ENCODE data around the gene OPCML. TPM values are rescaled to one million over a fixed set of nuclear protein-coding genes. Genes with fewer than 3 reads are reported as not detected.

OPCML gene
- total RNA-seq, 4 donors from 2014 or later: 0.15 TPM; not detected in 3

DNA sequence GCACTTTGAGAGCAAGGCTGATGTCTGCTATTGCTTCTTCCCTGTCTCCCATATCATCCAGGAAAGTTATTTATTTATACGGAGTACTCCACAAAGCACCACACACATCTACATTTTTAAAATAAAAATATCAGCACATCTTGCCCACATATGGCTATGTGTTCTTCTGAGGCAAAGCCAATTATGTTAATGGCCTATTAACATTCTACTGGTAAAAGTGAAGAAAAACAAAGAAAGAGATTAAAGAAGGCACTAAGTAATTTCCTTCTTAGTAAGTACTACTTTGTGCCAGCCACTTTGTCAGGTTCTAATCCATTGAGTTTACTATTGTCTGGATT, 548.7 kb downstream of the OPCML start:
- TF ChIP-seq EP300 (IDR thresholded peaks at IDR 0.05) (no peak), POLR2A (IDR thresholded peaks at IDR 0.05) (no peak), POLR2AphosphoS5 (IDR thresholded peaks at IDR 0.05) (no peak)
- TF ChIP-seq, protein P1, sequence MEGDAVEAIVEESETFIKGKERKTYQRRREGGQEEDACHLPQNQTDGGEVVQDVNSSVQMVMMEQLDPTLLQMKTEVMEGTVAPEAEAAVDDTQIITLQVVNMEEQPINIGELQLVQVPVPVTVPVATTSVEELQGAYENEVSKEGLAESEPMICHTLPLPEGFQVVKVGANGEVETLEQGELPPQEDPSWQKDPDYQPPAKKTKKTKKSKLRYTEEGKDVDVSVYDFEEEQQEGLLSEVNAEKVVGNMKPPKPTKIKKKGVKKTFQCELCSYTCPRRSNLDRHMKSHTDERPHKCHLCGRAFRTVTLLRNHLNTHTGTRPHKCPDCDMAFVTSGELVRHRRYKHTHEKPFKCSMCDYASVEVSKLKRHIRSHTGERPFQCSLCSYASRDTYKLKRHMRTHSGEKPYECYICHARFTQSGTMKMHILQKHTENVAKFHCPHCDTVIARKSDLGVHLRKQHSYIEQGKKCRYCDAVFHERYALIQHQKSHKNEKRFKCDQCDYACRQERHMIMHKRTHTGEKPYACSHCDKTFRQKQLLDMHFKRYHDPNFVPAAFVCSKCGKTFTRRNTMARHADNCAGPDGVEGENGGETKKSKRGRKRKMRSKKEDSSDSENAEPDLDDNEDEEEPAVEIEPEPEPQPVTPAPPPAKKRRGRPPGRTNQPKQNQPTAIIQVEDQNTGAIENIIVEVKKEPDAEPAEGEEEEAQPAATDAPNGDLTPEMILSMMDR (IDR thresholded peaks at IDR 0.05): no peak
- Histone ChIP-seq H3K4me3 (no peak overlapping the region), H3K27ac (no peak overlapping the region), H3K36me3 (no peaks in the 10 kb centered on the region), H3K27me3 (peaks cover 5% of the 10 kb centered on the region), H3K4me1 (no peaks in the 10 kb centered on the region), H3K9me3 (no peaks in the 10 kb centered on the region)
- 71% methylated on average over 1 of the region's 1 CpG for WGBS
- no peak for DNase-seq (ENCODE audit: low spot score in 2 of 2)

DNA sequence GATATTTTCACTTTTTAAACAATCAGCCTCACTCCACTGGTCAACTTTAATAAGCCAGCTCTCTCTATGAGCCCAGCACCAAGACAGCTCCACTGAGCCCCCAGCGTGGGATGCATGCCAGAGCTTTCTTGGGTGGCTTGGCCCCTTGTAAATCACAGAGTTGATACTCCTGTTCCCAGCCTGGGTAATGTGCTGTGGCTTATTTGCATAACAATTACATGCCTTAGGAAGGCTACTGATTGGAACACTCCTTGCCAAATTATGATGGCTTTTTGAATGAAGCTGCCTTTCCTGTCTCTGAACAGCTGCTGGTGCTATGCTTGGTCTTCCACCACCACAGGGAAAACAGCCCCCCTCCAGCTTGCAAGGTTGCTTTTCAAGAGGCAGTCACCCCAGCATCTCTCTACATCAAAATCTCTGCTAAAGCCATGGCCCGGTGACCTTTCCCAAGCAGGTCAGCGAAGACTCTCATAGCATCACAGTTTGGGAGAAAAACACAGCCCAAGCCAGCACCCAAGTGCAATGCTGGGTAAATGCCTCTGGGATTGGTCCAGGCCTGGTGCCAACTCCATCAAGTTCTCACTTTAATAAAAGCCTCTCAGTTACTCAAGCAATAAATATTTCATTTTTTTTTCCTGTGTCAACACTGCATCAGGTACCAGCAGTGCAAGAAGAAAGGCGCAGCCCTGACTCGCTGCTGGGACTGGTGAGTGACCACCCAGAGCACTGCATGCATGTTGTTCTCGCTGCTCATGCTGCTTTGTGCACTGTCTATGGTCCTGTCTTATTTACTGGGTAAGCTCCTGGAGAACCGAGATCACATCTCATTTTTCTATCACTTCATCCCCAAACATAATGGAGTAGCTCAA, 549.3 kb downstream of the OPCML start:
- H3K9me3 ChIP-seq: no peaks in the 10 kb centered on the region
- no peak overlapping the region for H3K4me3 ChIP-seq
- H3K36me3 ChIP-seq: no peaks in the 10 kb centered on the region
- H3K4me1 ChIP-seq: no peaks in the 10 kb centered on the region
- H3K27me3 ChIP-seq: peaks cover 10% of the 10 kb centered on the region
- H3K27ac ChIP-seq: no peak overlapping the region
- TF ChIP-seq, protein P1 (IDR thresholded peaks at IDR 0.05): no peak
- TF ChIP-seq POLR2A (IDR thresholded peaks at IDR 0.05) (no peak), POLR2AphosphoS5 (IDR thresholded peaks at IDR 0.05) (no peak), EP300 (IDR thresholded peaks at IDR 0.05) (no peak)
- DNase-seq (ENCODE audit: low spot score in 2 of 2): no peak
- WGBS: 76% methylated on average over 7 of the region's 7 CpGs

DNA sequence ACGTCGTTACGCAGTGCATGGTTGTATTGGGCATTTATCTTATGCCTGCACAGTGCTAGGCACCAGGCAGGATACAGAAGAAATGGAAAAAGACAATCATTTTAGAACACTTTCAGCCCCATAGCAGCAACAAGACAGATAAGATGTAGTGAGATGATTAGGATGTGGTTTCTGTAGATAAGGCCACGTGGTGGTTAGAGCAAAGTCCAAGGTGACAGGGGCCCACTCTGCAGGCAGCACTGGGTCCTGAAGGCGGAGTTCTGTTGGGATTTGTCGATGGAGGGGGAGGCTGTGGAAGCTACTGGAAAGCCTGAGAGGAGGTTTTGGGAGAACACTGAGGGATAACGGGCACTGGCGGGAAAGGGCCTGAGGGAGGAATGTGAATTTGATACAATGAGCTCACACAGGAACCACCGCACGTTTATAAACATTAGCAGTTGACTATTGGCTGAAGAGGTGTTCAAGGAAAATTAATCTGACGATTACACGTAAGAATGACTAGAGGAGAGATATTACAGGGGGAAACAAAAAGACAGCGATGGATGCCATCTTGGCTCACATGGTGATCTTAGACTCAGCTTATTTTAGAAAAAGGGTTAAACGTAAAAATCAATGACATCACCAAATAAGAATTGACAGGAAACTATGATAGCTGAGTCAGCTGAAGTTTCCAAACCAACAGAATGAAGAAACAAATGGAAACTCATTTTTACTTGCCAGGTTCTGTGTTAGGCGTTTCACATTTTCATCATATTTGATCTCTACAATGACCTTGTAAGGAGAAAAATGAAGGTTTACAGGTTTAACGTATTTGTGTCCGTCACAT, 551.0 kb downstream of the OPCML start:
- Histone ChIP-seq H3K9me3 (no peaks in the 10 kb centered on the region), H3K36me3 (no peaks in the 10 kb centered on the region), H3K27ac (no peak overlapping the region), H3K4me1 (no peaks in the 10 kb centered on the region), H3K4me3 (no peak overlapping the region), H3K27me3 (peaks cover 10% of the 10 kb centered on the region)
- TF ChIP-seq EP300 (IDR thresholded peaks at IDR 0.05) (no peak), POLR2A (IDR thresholded peaks at IDR 0.05) (no peak), POLR2AphosphoS5 (IDR thresholded peaks at IDR 0.05) (no peak)
- TF ChIP-seq, protein P1 (IDR thresholded peaks at IDR 0.05): no peak
- DNase-seq (ENCODE audit: low spot score in 2 of 2): no peak
- 69% methylated on average over 17 of the region's 17 CpGs for WGBS

DNA sequence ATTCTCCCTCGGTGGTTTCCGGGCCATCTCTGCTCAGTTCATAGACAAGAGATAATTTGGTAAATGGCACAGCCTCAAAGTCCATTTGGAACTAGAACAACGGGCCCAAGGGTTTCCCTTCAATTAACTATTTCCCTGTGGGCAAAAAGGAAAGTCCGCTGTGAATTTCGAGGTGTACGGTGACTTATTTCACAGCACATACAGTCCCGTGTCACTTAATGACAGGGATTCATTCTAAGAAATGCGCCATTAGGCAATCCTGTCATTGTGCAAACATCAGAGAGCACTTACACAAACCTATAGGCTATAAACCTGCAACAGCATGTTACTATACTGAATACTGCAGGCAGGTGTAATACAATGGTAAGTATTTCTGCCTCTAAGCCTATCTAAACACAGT, 551.6 kb downstream of the OPCML start:
- H3K4me3 ChIP-seq: no peak overlapping the region
- peaks cover 10% of the 10 kb centered on the region for H3K27me3 ChIP-seq
- no peak overlapping the region for H3K27ac ChIP-seq
- H3K36me3 ChIP-seq: no peaks in the 10 kb centered on the region
- DNase-seq (ENCODE audit: low spot score in 2 of 2): no peak
- H3K9me3 ChIP-seq: no peaks in the 10 kb centered on the region
- 60% methylated on average over 8 of the region's 8 CpGs for WGBS
- H3K4me1 ChIP-seq: no peaks in the 10 kb centered on the region
- TF ChIP-seq, protein P1 (IDR thresholded peaks at IDR 0.05): no peak
- TF ChIP-seq EP300 (IDR thresholded peaks at IDR 0.05) (no peak), POLR2A (IDR thresholded peaks at IDR 0.05) (no peak), POLR2AphosphoS5 (IDR thresholded peaks at IDR 0.05) (no peak)

DNA sequence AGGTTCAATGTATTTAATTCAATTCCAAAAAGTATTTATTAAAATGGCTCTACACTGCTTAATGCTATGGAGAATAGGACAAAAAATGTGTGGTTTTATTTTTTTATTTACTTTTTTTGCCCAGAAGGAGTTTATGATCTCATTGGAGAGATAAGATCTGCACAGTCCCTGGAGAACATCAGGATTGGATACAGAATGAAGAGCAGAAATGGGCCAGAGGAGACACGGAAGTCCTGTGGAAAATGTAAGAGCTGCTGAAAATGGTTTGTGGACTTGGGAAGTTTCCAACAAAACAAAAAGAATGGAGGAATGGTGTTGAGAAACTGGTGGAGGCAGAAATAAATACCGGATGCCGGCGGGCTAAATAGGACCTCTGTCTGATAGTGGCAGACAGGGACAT, 554.6 kb downstream of the OPCML start:
- Histone ChIP-seq H3K4me1 (no peaks in the 10 kb centered on the region), H3K36me3 (no peaks in the 10 kb centered on the region), H3K27ac (no peak overlapping the region), H3K9me3 (no peaks in the 10 kb centered on the region), H3K4me3 (no peak overlapping the region), H3K27me3 (peaks cover 10% of the 10 kb centered on the region)
- WGBS: 71% methylated on average over 4 of the region's 4 CpGs
- no peak for TF ChIP-seq EP300 (IDR thresholded peaks at IDR 0.05)
- TF ChIP-seq, protein P1 (IDR thresholded peaks at IDR 0.05): no peak
- no peak for TF ChIP-seq POLR2A (IDR thresholded peaks at IDR 0.05)
- TF ChIP-seq POLR2AphosphoS5 (IDR thresholded peaks at IDR 0.05): no peak
- DNase-seq (ENCODE audit: low spot score in 2 of 2): no peak

Data from suprapubic skin (tissue), 4 donors.